PC-3 (cell line): ENCODE data around the gene SH3PXD2A.

ENCODE experiments used
- CTCF ChIP-seq: fragments of 300-600 bp; sonication (generic); conservative IDR thresholded peaks from 2 replicates; pipeline ENCODE4 v1.5.1; 2017; ENCODE audit warnings: antibody characterized with exemption, low read depth, mild to moderate bottlenecking, low read length
- EZH2 ChIP-seq: fragments of 300-600 bp; sonication (generic); IDR thresholded peaks from one replicate; pipeline ENCODE4 v1.6.1; 2017; ENCODE audit warnings: antibody characterized with exemption, mild to moderate bottlenecking, low read length; ENCODE audit not compliant: unreplicated experiment
- EZH2phosphoT487 ChIP-seq: fragments of 300-600 bp; sonication (generic); IDR thresholded peaks from 2 replicates; pipeline ENCODE4 v1.6.1; 2018; ENCODE audit warnings: mild to moderate bottlenecking, antibody characterized with exemption, low read length, borderline replicate concordance

GRCh38 chr10:103638948-103639347 lies 216.4 kb downstream of the SH3PXD2A start:
- TF ChIP-seq CTCF (no peak), EZH2phosphoT487 (no peak), EZH2 (no peak)
